H1 (cell line): ENCODE data around the gene ENTREP1. TPM values are rescaled to one million over a fixed set of nuclear protein-coding genes. Genes with fewer than 3 reads are reported as not detected.

Experiments
- CTCF ChIA-PET: fragments of 300-600 bp; sonication (Branson Sonifier 250); formaldehyde crosslinking; loops from one replicate; lab custom pipeline; 2021; ENCODE audit not compliant: partially characterized antibody; lab: Charles Lee
- POLR2A ChIA-PET: fragments of 300-600 bp; sonication (Branson Sonifier 250); formaldehyde crosslinking; loops from one replicate; lab custom pipeline; 2021; ENCODE audit warnings: inconsistent platforms; ENCODE audit not compliant: partially characterized antibody; lab: Charles Lee
- DNase-seq, 2 experiments: peaks; one replicate each; pipeline versions ENCODE4 v3.0.0 to v3.0.0-alpha.2; 2010 to 2022; ENCODE audit warnings: low spot score in 2 of 2, low read depth in 1 of 2, mixed read lengths in 1 of 2
- FAIRE-seq: peaks from 2 replicates; lab custom pipeline; 2011; peaks lifted over from hg19 to GRCh38; lab: Jason Lieb, UNC
- H2AFZ ChIP-seq: 2 replicates; pipeline ENCODE4 v1.8.1; 2012; ENCODE audit warnings: low read length, inconsistent platforms
- H2AK5ac ChIP-seq: 2 replicates; pipeline ENCODE4 v1.6.1; 2013; ENCODE audit warnings: low read depth, low read length
- H2BK120ac ChIP-seq: replicated peaks from 2 replicates; pipeline ENCODE3; 2013; ENCODE audit warnings: low read depth, low read length, inconsistent platforms
- H2BK12ac ChIP-seq: 2 replicates; pipeline ENCODE4 v1.6.1; 2013; ENCODE audit warnings: low read depth, low read length
- H2BK15ac ChIP-seq: 2 replicates; pipeline ENCODE4 v1.6.1; 2013; ENCODE audit warnings: low read length
- H2BK20ac ChIP-seq: 2 replicates; pipeline ENCODE4 v1.6.1; 2013; ENCODE audit warnings: low read length
- H2BK5ac ChIP-seq: 2 replicates; pipeline ENCODE4 v1.6.1; 2013; ENCODE audit warnings: low read depth, low read length
- H3K14ac ChIP-seq: 2 replicates; pipeline ENCODE4 v1.6.1; 2013; ENCODE audit warnings: inconsistent platforms; ENCODE audit not compliant: insufficient read length
- H3K18ac ChIP-seq: 2 replicates; pipeline ENCODE4 v1.6.1; 2013; ENCODE audit warnings: low read length; ENCODE audit errors: extremely low read depth
- H3K23ac ChIP-seq: 2 replicates; pipeline ENCODE4 v1.6.1; 2013; ENCODE audit warnings: inconsistent platforms; ENCODE audit not compliant: insufficient read length
- H3K23me2 ChIP-seq: 2 replicates; pipeline ENCODE4 v1.6.1; 2013; ENCODE audit warnings: low read depth, low read length
- H3K27ac ChIP-seq: 2 replicates; pipeline ENCODE4 v1.6.1; 2011; ENCODE audit warnings: low read depth, low read length, inconsistent platforms
- H3K27me3 ChIP-seq, 4 experiments: replicated peaks in 1 of 4; 1 replicate in 1 of 4; 2 replicates in 3 of 4; pipeline versions ENCODE4 v1.6.1 to v1.8.1; 2011 to 2013; ENCODE audit warnings: low read length in 3 of 4, mild to moderate bottlenecking in 3 of 4, inconsistent platforms in 2 of 4, mixed read lengths in 2 of 4, moderate library complexity in 1 of 4; ENCODE audit not compliant: control insufficient read depth in 3 of 4, insufficient read depth in 3 of 4; ENCODE audit errors: extremely low read depth in 1 of 4
- H3K36me3 ChIP-seq, 4 experiments: 2 replicates each; pipeline versions ENCODE4 v1.6.1 to v1.8.1; 2011 to 2013; ENCODE audit warnings: mild to moderate bottlenecking in 4 of 4, low read length in 3 of 4, moderate library complexity in 2 of 4, control low read depth in 1 of 4, inconsistent platforms in 1 of 4; ENCODE audit not compliant: insufficient read depth in 4 of 4, control insufficient read depth in 2 of 4
- H3K4ac ChIP-seq: replicated peaks from 2 replicates; pipeline ENCODE3; 2013; ENCODE audit warnings: low read length, low read depth, mixed read lengths, inconsistent platforms; ENCODE audit not compliant: insufficient read length
- H3K4me1 ChIP-seq, 4 experiments: replicated peaks in 1 of 4; 1 replicate in 1 of 4; 2 replicates in 3 of 4; pipeline versions ENCODE4 v1.6.1 to v1.8.1; 2011 to 2013; ENCODE audit warnings: low read length in 3 of 4, inconsistent platforms in 2 of 4, mixed read lengths in 1 of 4; ENCODE audit not compliant: insufficient read depth in 4 of 4, control insufficient read depth in 3 of 4
- H3K4me2 ChIP-seq, 2 experiments: 2 replicates each; pipeline versions ENCODE4 v1.6.1 to v1.8.1; 2011 to 2013; ENCODE audit warnings: low read depth in 2 of 2, low read length in 2 of 2, control low read depth in 1 of 2, inconsistent platforms in 1 of 2, mild to moderate bottlenecking in 1 of 2; ENCODE audit not compliant: insufficient read depth in 1 of 2
- H3K4me3 ChIP-seq, 4 experiments: fragments of 200-600, 300-600 bp in 1 of 4; sonication (generic), shearing (Covaris generic), sonication (Bioruptor Twin) in 1 of 4; 2 replicates each; pipeline versions ENCODE4 v1.5.1 to v1.8.1; 2011 to 2016; ENCODE audit warnings: low read length in 4 of 4, low read depth in 3 of 4, control low read depth in 2 of 4, inconsistent platforms in 2 of 4, mild to moderate bottlenecking in 2 of 4, mixed read lengths in 1 of 4, moderate library complexity in 1 of 4; ENCODE audit not compliant: insufficient read depth in 2 of 4; ENCODE audit errors: extremely low read depth in 1 of 4
- H3K56ac ChIP-seq: replicated peaks from 2 replicates; pipeline ENCODE3; 2013; ENCODE audit warnings: low read depth, mild to moderate bottlenecking, mixed read lengths, low read length, inconsistent platforms; ENCODE audit not compliant: insufficient read length
- H3K79me1 ChIP-seq: 2 replicates; pipeline ENCODE4 v1.6.1; 2013; ENCODE audit warnings: low read depth, low read length, control low read depth
- H3K79me2 ChIP-seq, 2 experiments: 2 replicates each; pipeline versions ENCODE4 v1.6.1 to v1.8.1; 2012 to 2013; ENCODE audit warnings: low read length in 2 of 2, mild to moderate bottlenecking in 2 of 2, inconsistent platforms in 1 of 2; ENCODE audit not compliant: insufficient read depth in 2 of 2, control insufficient read depth in 1 of 2
- H3K9ac ChIP-seq, 4 experiments: replicated peaks in 1 of 4; 1 replicate in 1 of 4; 2 replicates in 3 of 4; pipeline versions ENCODE4 v1.6.1 to v1.8.1; 2011 to 2013; ENCODE audit warnings: low read depth in 3 of 4, low read length in 3 of 4, control low read depth in 2 of 4, mild to moderate bottlenecking in 2 of 4, moderate library complexity in 2 of 4, inconsistent platforms in 1 of 4; ENCODE audit errors: extremely low read depth in 1 of 4
- H3K9me3 ChIP-seq, 2 experiments: 2 replicates each; pipeline versions ENCODE4 v1.6.1 to v1.8.1; 2012 to 2013; ENCODE audit warnings: mild to moderate bottlenecking in 2 of 2, moderate library complexity in 2 of 2, control low read depth in 1 of 2, inconsistent platforms in 1 of 2, low read depth in 1 of 2, low read length in 1 of 2, mixed read lengths in 1 of 2; ENCODE audit not compliant: insufficient read depth in 2 of 2
- H4K20me1 ChIP-seq, 2 experiments: replicated peaks in 1 of 2; 2 replicates each; pipeline versions ENCODE3 to v1.8.1; 2011 to 2013; ENCODE audit warnings: inconsistent platforms in 2 of 2, low read length in 2 of 2, mild to moderate bottlenecking in 1 of 2; ENCODE audit not compliant: insufficient read depth in 2 of 2, control insufficient read depth in 1 of 2
- H4K5ac ChIP-seq: 2 replicates; pipeline ENCODE4 v1.6.1; 2013; ENCODE audit warnings: low read length, low read depth, mixed read lengths, inconsistent platforms; ENCODE audit not compliant: insufficient read length
- H4K8ac ChIP-seq: 2 replicates; pipeline ENCODE4 v1.8.0; 2013; ENCODE audit warnings: mild to moderate bottlenecking, moderate library complexity, low read length, inconsistent platforms; ENCODE audit not compliant: insufficient read depth; ENCODE audit errors: extremely low read depth
- H4K91ac ChIP-seq: replicated peaks from 2 replicates; pipeline ENCODE3; 2013; ENCODE audit warnings: low read length, mixed read lengths, inconsistent platforms; ENCODE audit not compliant: insufficient read length
- CREB1 ChIP-seq: IDR thresholded peaks from 2 replicates; pipeline ENCODE4 v1.6.1; 2012; ENCODE audit warnings: inconsistent platforms
- WGBS, 2 experiments: shearing (Covaris generic) in 1 of 2; methylation state at CpG; one replicate each; pipeline versions ENCODE4 v1.1.6 to v1.1.7; 2013 to 2015; ENCODE audit warnings: low lambda C conversion rate in 2 of 2, mixed read lengths in 2 of 2, inconsistent platforms in 1 of 2, low coverage in 1 of 2, missing lambda C conversion rate in 1 of 2; ENCODE audit not compliant: insufficient replicate concordance in 2 of 2, insufficient coverage in 1 of 2, insufficient read length in 1 of 2; ENCODE audit errors: extremely low coverage in 1 of 2, missing lambda C conversion rate in 1 of 2; 5-methylcytosine and 5-hydroxymethylcytosine counted together
- polyA plus RNA-seq, 7 experiments: library from polyadenylated mRNA; depleted of rRNA in 3 of 7; stranded (reverse) in 5 of 7; unstranded in 2 of 7; fragments of >200 nt in 5 of 7; fragments of 200-250 nt in 2 of 7; gene quantifications; 1 replicate in 5 of 7; 2 replicates in 1 of 7; 4 replicates in 1 of 7; pipeline versions ENCODE4 v1.2.1 to v1.2.3, GENCODE V29; 2011 to 2013; ENCODE audit warnings: missing spikeins in 2 of 7, mixed read lengths in 2 of 7
- total RNA-seq: library from RNA; stranded (reverse); fragmentation: NEBNext Ultra II Directional; extraction: Animal tissue kit (Norgen Biotek cat#: 25700); gene quantifications from 2 replicates; pipeline ENCODE4 v1.2.1, GENCODE V29; 2021

Gene ENTREP1
- total and polyA plus RNA-seq, 2 of the 8 experiments (the other 6 are each of a cell fraction or from before 2014, with no cell fraction given): 15.3 to 25.0 TPM

DNA sequence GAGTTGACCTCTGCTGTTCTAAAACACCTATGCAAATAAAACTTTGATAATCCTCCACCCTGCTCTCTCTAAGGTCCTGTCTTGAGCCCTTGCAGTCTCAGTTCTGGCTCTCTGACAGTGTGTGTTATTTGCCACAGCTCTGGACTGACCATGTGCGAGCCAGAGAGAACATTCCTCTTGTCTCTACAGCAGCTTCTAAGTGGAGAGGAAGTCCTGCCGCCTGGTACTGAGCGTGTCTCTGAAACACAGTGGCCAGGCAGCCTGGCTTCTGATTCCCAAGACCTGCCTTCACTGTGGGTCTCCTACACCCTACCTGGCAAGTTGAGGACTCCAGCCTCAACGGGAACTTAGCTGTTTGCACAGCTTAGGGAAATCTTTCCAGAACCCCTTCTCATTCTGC is 61.6 kb downstream of the ENTREP1 start:
- no peak for TF ChIP-seq CREB1
- H2AFZ ChIP-seq: no peak overlapping the region
- no peak overlapping the region for H3K18ac ChIP-seq
- no peak overlapping the region for H3K9ac ChIP-seq
- H2BK120ac ChIP-seq: no peak overlapping the region
- ChIA-PET POLR2A (interaction anchor here (1.3 kb wide), 1 partner anchor 11 kb away, joined by 3 read pairs; no protein-coding TSS in a partner anchor), CTCF (interaction anchor here (1.7 kb wide), 1 partner anchor 26 kb away, joined by 4 read pairs; no protein-coding TSS in a partner anchor)
- peaks cover 0 to 4% (median under 1%) of the 10 kb centered on the region in 4 experiments; a peak in 2 of 7 replicates for H3K4me1 ChIP-seq
- H2BK20ac ChIP-seq: 0 out of 2 replicates have a peak overlapping the region, but pooled peaks have one; percentile 40
- H2BK5ac ChIP-seq: no peak overlapping the region
- H3K27ac ChIP-seq: no peak overlapping the region
- no peak overlapping the region for H3K4me2 ChIP-seq
- H3K9me3 ChIP-seq: no peaks in the 10 kb centered on the region
- H3K36me3 ChIP-seq: peaks cover 0 to 14% (median 2%) of the 10 kb centered on the region in 4 experiments; a peak in 5 of 8 replicates
- H3K14ac ChIP-seq: no peak overlapping the region
- no peak overlapping the region for H2BK12ac ChIP-seq
- 92% methylated on average over 4 of the region's 4 CpGs; no CpG with 5 or more reads in 1 of the 2 experiments for WGBS, 2 experiments
- H3K27me3 ChIP-seq: no peaks in the 10 kb centered on the region
- H3K56ac ChIP-seq: no peak overlapping the region
- H3K4ac ChIP-seq: no peak overlapping the region
- H2AK5ac ChIP-seq: no peak overlapping the region
- H4K8ac ChIP-seq: no peak overlapping the region
- H3K79me2 ChIP-seq: no peaks in the 10 kb centered on the region
- H3K4me3 ChIP-seq: no peak overlapping the region
- no peak for DNase-seq
- no peak overlapping the region for H2BK15ac ChIP-seq
- H4K91ac ChIP-seq: no peak overlapping the region
- no peaks in the 10 kb centered on the region for H3K23me2 ChIP-seq
- no peaks in the 10 kb centered on the region for H4K20me1 ChIP-seq
- no peak for FAIRE-seq
- no peak overlapping the region for H3K23ac ChIP-seq
- no peaks in the 10 kb centered on the region for H3K79me1 ChIP-seq
- no peak overlapping the region for H4K5ac ChIP-seq
